Uterus (tissue), 4 donors: ENCODE measurements around the gene BRD7. TPM values are rescaled to one million over a fixed set of nuclear protein-coding genes. Genes with fewer than 3 reads are reported as not detected.

ENCODE experiments used
- DNase-seq, 2 donors: peaks; one replicate each; pipeline ENCODE4 v3.0.0-alpha.2; 2019 to 2020
- H3K27ac ChIP-seq, 2 donors: fragments of 200-600 bp; sonication (generic); 1 replicate in 1 of 2; 2 replicates in 1 of 2; pipeline ENCODE4 v1.5.1; 2016 to 2018
- H3K27me3 ChIP-seq, 2 donors: fragments of 200-600 bp; sonication (generic); one replicate each; pipeline ENCODE4 v1.5.1; 2018 to 2019; ENCODE audit warnings: control low read depth in 1 of 2
- H3K36me3 ChIP-seq, 2 donors: fragments of 200-600 bp; sonication (generic); one replicate each; pipeline ENCODE4 v1.5.1; 2019; ENCODE audit warnings: control low read depth in 1 of 2
- H3K4me1 ChIP-seq, 2 donors: fragments of 200-600 bp; sonication (generic); one replicate each; pipeline ENCODE4 v1.5.1; 2018 to 2019; ENCODE audit warnings: control low read depth in 1 of 2
- H3K4me3 ChIP-seq, 2 donors: fragments of 200-600 bp; sonication (generic); 1 replicate in 1 of 2; 2 replicates in 1 of 2; pipeline ENCODE4 v1.5.1; 2018 to 2019; ENCODE audit warnings: mild to moderate bottlenecking in 1 of 2
- H3K9me3 ChIP-seq, 2 donors: fragments of 200-600 bp; sonication (generic); one replicate each; pipeline ENCODE4 v1.5.1; 2019; ENCODE audit warnings: control low read depth in 1 of 2
- POLR2A ChIP-seq, 2 donors: fragments of 450-650 bp; IDR thresholded peaks; one replicate each; pipeline ENCODE4 v1.6.1; 2016; ENCODE audit warnings: antibody characterized with exemption in 2 of 2, mild to moderate bottlenecking in 1 of 2, moderate library complexity in 1 of 2
- intact Hi-C: fragments of 100-400 bp; cut with DNase I; formaldehyde crosslinking; loops from one replicate; pipeline ENCODE4 v1.15.1; 2023; ENCODE audit warnings: low total_unique reads
- total RNA-seq, 4 donors: library from RNA; depleted of rRNA in 3 of 4; stranded (reverse); fragments of >200 nt in 3 of 4; gene quantifications; one replicate each; pipeline versions ENCODE4 v1.1.0 to v1.2.4, GENCODE V29; 2014 to 2023
- TF ChIP-seq, protein P1 (sequence below), 4 experiments: fragments of 200-600 bp in 2 of 4; fragments of 450-650 bp in 2 of 4; sonication (generic) in 2 of 4; IDR thresholded peaks; one replicate each; pipeline ENCODE4 v1.5.1; 2016 to 2019; ENCODE audit warnings: antibody characterized with exemption in 4 of 4, mild to moderate bottlenecking in 2 of 4, moderate library complexity in 1 of 4
- donor health status: DM: yes; HTN: yes; CAD: no.

BRD7 gene
- total RNA-seq, 4 donors from 2014 or later: 26.9 to 74.8 (median 40.3) TPM

DNA sequence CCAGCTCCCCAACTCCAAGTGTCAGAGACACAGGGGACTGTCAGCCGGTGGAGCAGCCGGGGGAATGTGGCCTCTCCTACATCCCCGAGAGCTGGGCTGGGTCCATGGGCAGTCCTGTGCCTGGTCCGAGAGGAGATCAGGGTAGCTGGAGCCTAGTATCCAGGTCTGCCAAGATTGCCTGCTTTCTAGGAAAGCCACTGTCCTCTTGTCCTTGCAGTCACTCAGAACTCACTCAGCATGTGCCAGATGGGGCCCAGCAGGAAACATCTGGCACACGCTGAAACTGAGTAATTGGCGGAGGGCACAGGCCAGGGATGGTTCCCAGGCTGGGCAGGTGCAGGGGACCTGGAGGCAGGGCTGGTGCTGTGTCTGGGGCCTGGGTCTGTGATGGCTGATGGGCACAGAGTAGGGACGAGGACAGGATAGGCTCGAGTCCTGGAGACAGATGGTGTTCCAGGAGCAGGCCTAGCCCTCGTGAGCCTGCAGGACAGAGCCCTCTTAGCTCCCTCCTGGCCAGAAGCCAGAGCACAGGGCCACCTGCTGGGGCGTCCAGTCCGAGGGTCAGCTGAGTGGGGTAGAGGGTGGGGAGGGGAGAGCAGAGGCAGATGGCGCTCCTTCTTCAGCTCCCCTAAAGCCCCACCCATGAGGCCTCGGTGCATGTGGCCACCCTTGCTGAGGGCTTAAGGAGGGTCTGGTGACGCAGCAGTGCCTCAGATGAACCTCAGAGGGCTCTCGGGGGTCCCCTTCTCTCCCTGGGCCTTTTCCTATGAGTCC, 71.3 kb downstream of the BRD7 start:
- Histone ChIP-seq H3K27ac (no peak overlapping the region), H3K9me3 (no peaks in the 10 kb centered on the region), H3K4me1 (no peaks in the 10 kb centered on the region), H3K27me3 (no peaks in the 10 kb centered on the region), H3K4me3 (no peak overlapping the region), H3K36me3 (no peaks in the 10 kb centered on the region)
- intact Hi-C loops: no loop called here
- no peak for TF ChIP-seq POLR2A (IDR thresholded peaks at IDR 0.05)
- TF ChIP-seq, protein P1, sequence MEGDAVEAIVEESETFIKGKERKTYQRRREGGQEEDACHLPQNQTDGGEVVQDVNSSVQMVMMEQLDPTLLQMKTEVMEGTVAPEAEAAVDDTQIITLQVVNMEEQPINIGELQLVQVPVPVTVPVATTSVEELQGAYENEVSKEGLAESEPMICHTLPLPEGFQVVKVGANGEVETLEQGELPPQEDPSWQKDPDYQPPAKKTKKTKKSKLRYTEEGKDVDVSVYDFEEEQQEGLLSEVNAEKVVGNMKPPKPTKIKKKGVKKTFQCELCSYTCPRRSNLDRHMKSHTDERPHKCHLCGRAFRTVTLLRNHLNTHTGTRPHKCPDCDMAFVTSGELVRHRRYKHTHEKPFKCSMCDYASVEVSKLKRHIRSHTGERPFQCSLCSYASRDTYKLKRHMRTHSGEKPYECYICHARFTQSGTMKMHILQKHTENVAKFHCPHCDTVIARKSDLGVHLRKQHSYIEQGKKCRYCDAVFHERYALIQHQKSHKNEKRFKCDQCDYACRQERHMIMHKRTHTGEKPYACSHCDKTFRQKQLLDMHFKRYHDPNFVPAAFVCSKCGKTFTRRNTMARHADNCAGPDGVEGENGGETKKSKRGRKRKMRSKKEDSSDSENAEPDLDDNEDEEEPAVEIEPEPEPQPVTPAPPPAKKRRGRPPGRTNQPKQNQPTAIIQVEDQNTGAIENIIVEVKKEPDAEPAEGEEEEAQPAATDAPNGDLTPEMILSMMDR (IDR thresholded peaks at IDR 0.05): no peak
- peak in 1 of 2 donors; percentile 13 for DNase-seq

GRCh38 chr16:50296807-50297206, 72.0 kb downstream of the BRD7 start:
- no peak for DNase-seq
- no peaks in the 10 kb centered on the region for H3K36me3 ChIP-seq
- H3K27me3 ChIP-seq: no peaks in the 10 kb centered on the region
- H3K4me1 ChIP-seq: no peaks in the 10 kb centered on the region
- intact Hi-C loops: no loop called here
- no peak for TF ChIP-seq POLR2A (IDR thresholded peaks at IDR 0.05)
- TF ChIP-seq, protein P1 (IDR thresholded peaks at IDR 0.05): no peak
- no peak overlapping the region for H3K27ac ChIP-seq
- no peak overlapping the region for H3K4me3 ChIP-seq
- H3K9me3 ChIP-seq: no peaks in the 10 kb centered on the region

GRCh38 chr16:50295541-50296132, 73.2 kb downstream of the BRD7 start:
- Histone ChIP-seq H3K4me1 (no peaks in the 10 kb centered on the region), H3K36me3 (no peaks in the 10 kb centered on the region), H3K4me3 (no peak overlapping the region), H3K27me3 (no peaks in the 10 kb centered on the region), H3K27ac (no peak overlapping the region), H3K9me3 (no peaks in the 10 kb centered on the region)
- intact Hi-C loops: no loop called here
- no peak for DNase-seq
- TF ChIP-seq, protein P1 (IDR thresholded peaks at IDR 0.05): no peak
- TF ChIP-seq POLR2A (IDR thresholded peaks at IDR 0.05): no peak

DNA sequence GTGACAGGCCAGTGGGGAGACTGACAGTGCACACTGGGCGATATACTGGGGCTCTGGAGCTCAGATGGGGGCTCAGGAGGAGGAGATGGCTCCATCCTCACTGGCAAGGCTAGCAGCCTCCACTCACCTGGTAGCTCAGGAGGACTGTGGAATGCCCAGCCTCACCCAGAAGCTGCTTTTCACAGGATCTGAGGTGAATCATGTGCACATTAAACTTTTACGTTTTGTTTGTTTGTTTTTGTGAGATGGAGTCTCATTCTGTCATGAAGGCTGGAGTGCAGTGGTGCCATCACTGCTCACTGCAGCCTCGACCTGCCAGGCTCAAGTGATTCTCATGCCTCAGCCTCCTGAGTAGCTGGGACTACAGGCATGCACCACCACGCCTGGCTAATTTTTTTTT, 73.8 kb downstream of the BRD7 start:
- no peak for DNase-seq
- no peaks in the 10 kb centered on the region for H3K4me1 ChIP-seq
- intact Hi-C loops: no loop called here
- no peak overlapping the region for H3K27ac ChIP-seq
- H3K27me3 ChIP-seq: no peaks in the 10 kb centered on the region
- no peak overlapping the region for H3K4me3 ChIP-seq
- TF ChIP-seq POLR2A (IDR thresholded peaks at IDR 0.05): no peak
- H3K9me3 ChIP-seq: no peaks in the 10 kb centered on the region
- no peaks in the 10 kb centered on the region for H3K36me3 ChIP-seq

GRCh38 chr16:50293994-50294855, 74.6 kb downstream of the BRD7 start:
- Histone ChIP-seq H3K4me1 (no peaks in the 10 kb centered on the region), H3K27me3 (no peaks in the 10 kb centered on the region), H3K4me3 (no peak overlapping the region), H3K36me3 (no peaks in the 10 kb centered on the region), H3K9me3 (no peaks in the 10 kb centered on the region), H3K27ac (no peak overlapping the region)
- intact Hi-C loops: no loop called here
- DNase-seq: no peak
- TF ChIP-seq, protein P1 (IDR thresholded peaks at IDR 0.05): no peak
- no peak for TF ChIP-seq POLR2A (IDR thresholded peaks at IDR 0.05)
